GM21515 (cell line): ENCODE measurements around the gene LEPR.

Source experiments
- ATAC-seq: cut with Tn5 transposase; IDR thresholded peaks from one replicate; pipeline ENCODE4 v1.9.1; 2021; ENCODE audit not compliant: unreplicated experiment

The LEPR gene

GRCh38 chr1:65409314-65409713, 11.2 kb upstream of the LEPR start:
- no peak for ATAC-seq

- ATAC-seq, result no peak
These were observed 10.6 kb upstream of the LEPR start for GRCh38 chr1:65409816-65410326.

DNA sequence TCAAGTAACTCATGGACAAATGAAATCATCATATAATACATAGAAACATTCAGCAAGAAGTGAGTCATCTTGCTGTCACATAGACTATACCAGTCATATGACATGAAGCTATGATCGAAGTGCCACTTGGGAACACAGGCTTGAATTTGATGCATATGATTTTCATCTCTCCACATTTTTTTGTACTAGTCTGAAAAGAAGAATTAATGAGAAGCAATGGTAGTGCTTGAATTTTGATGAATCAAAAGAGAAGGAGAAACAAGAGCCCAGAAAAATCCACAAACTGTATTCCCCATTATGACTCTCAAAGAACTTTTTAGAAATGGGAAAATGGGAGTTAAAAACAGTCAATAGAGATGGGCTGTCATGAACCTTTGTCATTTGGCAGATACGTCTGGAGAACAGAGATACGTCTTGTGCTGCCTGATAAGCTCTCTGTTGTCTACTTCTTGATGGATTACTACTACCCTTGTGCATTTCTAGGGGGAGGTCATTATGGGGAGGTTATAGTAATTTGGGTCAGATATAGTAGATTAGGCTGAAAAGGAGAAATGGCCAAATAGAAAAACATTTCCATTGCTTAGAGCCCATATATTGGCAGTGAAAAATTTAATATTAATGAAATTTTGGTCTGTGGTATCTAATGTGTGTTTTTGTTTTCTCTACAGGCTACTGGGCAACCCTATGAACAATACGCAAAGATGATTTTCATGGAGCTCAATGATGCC, 8.0 kb upstream of the LEPR start:
- ATAC-seq, result no peak

DNA sequence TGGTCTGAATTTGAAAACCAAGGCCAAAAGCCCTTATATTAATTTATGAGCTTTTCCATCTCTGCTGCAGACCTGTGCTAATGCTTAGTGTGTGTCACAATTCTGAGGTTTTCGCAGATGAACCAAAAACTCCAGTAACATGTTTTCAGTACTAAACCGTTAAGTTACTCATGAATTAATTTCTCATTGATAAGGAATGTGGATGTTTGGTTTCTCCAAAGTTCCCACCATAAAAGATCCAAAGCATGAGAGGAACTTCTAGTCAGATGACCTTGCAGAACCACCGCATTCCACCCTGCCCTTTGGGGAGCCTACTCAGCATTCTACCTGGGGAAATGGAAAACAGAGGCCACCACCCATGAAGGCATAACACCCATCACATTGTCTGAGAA, 7.5 kb upstream of the LEPR start:
- no peak for ATAC-seq

- ATAC-seq, result no peak
These were observed 5.9 kb upstream of the LEPR start for GRCh38 chr1:65414538-65414937.

GRCh38 chr1:65416767-65417166, 3.7 kb upstream of the LEPR start:
- no peak for ATAC-seq

DNA sequence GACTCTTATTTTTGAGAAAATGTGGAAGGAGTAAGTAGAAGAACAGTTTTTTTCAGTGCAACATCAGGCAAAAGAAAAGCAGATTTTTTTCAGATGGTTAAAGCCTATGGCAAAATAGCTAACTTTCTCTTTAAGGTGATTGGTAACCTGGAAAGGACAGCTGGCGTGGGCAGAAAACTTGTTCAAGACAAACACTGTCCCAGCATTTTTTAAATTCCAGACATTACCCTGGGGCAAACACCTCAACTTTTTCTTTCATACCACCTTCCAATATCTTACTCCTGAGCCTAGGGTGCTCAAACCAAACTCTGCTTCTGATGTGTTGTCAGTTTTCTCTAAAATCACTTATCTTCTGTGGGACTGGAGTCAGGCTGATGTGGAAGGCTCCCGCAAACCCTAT, 2.7 kb upstream of the LEPR start:
- ATAC-seq, result no peak

GRCh38 chr1:65418522-65419185, 1.8 kb upstream of the LEPR start:
- ATAC-seq, result no peak

- peak; percentile 94 for ATAC-seq
These were observed 533 bp upstream of the LEPR start for GRCh38 chr1:65419681-65420589.

- ATAC-seq, result no peak
These were observed 1.0 kb downstream of the LEPR start for GRCh38 chr1:65421351-65422025.

GRCh38 chr1:65422241-65423203, 2.1 kb downstream of the LEPR start:
- no peak for ATAC-seq

DNA sequence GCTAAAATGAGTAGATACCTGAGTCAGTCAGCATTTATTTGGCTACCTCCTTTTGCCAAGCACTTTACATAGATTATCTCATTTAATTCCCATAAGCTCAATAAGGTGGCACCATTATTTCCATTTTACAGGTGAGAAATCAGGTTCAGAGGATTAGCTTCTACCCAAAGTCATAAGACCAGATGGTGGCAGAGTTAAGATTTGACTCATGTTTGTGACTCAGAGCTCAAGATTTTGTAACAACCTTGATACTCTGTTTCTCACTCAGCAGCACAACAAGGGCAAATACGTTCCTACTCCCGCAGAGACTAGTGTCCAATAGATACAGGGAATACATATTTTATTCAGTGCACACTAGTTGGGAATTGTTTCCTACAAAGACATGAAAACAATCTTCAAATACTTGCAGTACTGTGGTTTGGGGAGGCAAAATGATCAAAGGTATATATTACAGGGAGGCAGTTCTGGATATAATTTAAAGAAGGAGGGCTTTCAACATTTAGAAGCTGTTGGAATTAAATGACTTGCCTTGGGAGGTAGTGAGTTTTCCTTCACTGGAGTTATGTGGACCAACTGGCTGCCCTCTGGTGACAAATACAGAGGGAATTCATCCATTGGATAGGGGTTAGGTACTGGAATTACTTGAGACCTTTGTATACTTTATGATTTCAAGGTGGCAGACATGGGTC, 3.6 kb downstream of the LEPR start:
- ATAC-seq, result no peak

DNA sequence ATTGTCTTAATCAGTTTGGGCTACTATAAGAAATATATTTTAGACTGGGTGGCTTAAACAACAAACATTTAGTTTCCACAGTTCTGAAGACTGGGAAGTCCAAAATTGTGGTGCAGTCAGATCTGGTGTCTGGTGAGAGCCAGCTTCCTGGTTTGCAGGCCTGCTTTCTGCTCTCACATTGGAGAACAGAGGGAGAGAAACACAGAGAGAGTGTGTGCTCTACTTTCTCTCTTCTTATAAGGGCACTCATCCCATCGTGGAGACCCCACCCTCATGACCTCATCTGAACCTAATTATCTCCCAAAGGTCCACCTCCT, 4.1 kb downstream of the LEPR start:
- ATAC-seq, result no peak

DNA sequence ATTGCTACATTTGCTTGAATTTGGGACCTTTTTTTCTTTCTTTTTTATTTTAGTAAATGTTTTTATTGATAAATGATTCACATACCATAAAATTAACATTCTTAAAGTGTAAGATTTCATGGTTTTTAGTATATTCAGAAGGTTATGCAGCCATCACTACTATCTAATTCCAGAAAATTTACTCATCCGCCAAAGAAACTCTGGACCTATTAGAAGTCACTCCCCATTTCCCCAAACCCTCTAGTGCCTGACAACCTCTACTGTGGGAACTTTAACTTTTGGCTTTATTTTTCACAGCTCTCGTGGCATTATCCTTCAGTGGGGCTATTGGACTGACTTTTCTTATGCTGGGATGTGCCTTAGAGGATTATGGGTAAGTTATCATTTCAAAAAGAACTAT, 4.5 kb downstream of the LEPR start:
- ATAC-seq, result no peak

GRCh38 chr1:65425697-65426096, 5.2 kb downstream of the LEPR start:
- ATAC-seq, result no peak

DNA sequence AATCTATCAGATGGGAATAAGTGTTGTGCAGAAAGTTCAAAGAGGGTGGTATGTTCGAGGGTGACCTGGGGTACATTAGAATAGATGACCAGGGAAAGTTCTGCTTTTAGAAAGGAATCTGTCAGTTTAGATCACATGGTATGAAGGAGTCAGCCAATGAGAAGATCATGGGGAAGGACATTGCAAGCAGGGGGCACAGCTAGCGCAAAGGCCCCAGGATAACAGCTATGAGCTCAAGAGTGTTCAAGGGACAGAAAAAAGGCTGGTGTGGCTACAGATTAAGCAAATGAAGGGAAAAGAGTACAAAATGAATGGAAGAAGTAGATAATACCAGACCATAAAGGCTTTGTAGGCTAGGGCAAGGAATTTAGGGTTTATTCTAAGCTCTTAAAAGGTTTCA, 8.6 kb downstream of the LEPR start:
- no peak for ATAC-seq

GRCh38 chr1:65429806-65430205, 9.3 kb downstream of the LEPR start:
- no peak for ATAC-seq

- no peak for ATAC-seq
These were observed 10.7 kb downstream of the LEPR start for GRCh38 chr1:65431111-65431705.

DNA sequence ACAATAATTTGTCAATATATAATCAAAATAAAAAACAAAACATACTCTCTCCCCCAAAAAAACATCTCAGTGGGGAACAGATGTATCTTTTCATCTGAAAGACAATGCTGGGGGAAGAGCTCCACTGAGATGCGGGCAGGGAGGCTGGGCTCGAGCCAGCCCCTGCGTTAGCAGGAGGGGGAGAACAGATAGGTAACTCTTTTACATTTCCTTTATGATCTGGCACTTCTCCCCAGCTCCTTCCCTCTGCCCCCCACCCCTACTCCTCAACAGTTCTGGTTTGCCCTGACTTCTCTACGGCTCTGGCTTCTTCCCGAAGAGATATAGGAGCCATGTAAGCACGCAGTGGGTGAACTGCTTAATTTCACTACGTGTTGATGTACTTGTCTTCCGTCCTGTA, 12.4 kb downstream of the LEPR start:
- ATAC-seq, result no peak
